Skeletal muscle satellite cell (primary cell): ENCODE results near the gene SIM1.

ENCODE experiments used
- H3K27me3 ChIP-seq: 2 replicates; pipeline ENCODE4 v1.7.0; 2013; ENCODE audit warnings: low read length; ENCODE audit not compliant: control insufficient read depth, insufficient read depth
- H3K36me3 ChIP-seq: 2 replicates; pipeline ENCODE4 v1.7.0; 2013; ENCODE audit warnings: mild to moderate bottlenecking, control low read depth, low read length; ENCODE audit not compliant: insufficient read depth
- H3K4me1 ChIP-seq: 2 replicates; pipeline ENCODE4 v1.7.0; 2013; ENCODE audit warnings: low read length; ENCODE audit not compliant: control insufficient read depth, insufficient read depth
- H3K4me2 ChIP-seq: 2 replicates; pipeline ENCODE4 v1.7.0; 2013; ENCODE audit warnings: mild to moderate bottlenecking, low read length
- H3K4me3 ChIP-seq: 2 replicates; pipeline ENCODE4 v1.7.0; 2013; ENCODE audit warnings: low read length
- H3K9ac ChIP-seq: 2 replicates; pipeline ENCODE4 v1.7.0; 2013; ENCODE audit warnings: mild to moderate bottlenecking, low read depth, low read length, moderate library complexity
- H3K9me3 ChIP-seq: replicated peaks from 2 replicates; pipeline ENCODE4 v1.7.0; 2013; ENCODE audit warnings: mild to moderate bottlenecking, control low read depth, low read length

Gene SIM1

DNA sequence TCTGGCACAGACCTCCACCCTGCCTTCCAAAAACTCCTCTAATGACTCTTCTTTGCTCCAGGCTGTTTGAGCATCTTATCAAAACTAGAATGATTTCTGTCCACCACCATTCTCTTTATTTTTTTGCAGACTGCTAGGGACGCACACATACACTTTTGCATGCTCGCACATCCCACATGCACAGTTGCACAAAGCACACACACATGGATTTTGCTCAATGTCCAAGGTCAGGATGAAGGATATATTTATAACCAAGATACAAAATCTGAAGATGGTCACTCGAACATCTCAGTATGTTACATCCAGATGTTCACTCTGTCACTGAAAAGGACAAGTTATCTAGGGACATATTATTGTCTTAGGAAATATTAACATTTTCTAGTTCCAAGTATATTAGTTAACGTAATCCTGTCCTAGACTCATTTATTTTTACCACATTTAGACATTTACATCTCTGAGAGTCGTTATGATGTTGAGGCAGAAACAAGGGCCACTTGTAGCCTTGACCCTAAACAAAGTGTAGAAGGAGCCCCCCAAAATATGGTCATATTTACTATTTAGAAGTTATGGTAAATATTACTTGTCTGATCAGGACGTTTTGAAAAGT lies 3.4 kb upstream of the SIM1 start:
- H3K36me3 ChIP-seq = no peaks in the 10 kb centered on the region
- no peak overlapping the region for H3K9ac ChIP-seq
- no peaks in the 10 kb centered on the region for H3K9me3 ChIP-seq
- H3K4me2 ChIP-seq = no peak overlapping the region
- H3K27me3 ChIP-seq = no peaks in the 10 kb centered on the region
- peaks cover 11% of the 10 kb centered on the region for H3K4me1 ChIP-seq
- H3K4me3 ChIP-seq = no peak overlapping the region

DNA sequence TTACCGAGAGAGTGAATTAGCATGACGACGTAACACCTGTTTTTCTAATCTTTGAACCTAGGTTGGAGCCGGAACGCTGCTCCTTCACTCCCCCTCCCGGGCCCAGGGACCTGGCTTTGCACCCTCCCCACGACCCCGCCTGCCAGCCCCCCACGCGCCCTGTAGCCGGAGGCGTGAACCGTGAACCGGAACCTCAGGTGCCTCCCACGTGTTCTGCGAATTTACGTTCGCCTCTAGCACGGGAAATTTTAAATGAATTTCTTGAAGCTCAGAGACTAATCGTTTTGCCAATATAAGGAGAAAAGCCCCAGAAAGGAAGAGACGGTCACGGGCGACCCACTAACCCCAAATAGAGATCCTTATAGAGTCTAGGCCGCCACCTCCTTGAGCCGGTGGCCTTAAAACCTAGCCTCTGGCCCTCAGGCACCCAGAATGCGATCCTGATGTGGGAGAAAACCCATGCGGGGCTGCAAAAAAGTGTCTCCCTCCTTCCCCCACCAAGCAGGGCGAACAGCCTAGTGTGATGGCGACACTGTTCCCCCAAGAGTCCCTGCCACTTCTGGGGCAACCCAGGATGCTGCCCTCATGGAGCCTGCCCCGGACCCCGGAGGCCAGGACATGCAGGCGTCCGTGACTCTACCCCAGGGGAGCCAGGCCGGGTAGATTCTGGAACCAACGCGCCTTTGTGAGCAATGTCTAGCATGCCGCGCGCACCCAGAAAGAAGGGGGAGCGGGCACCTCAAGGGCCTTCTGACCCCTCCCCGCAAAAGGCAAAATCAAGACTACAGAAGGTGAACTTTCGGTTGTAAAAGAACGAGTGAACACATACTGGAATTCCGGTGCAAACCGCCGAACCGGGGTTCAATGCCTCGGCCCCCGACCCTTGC lies 2.7 kb upstream of the SIM1 start:
- no peak overlapping the region for H3K4me3 ChIP-seq
- H3K4me2 ChIP-seq = no peak overlapping the region
- H3K9me3 ChIP-seq = no peaks in the 10 kb centered on the region
- no peak overlapping the region for H3K9ac ChIP-seq
- H3K36me3 ChIP-seq = no peaks in the 10 kb centered on the region
- peaks cover 5% of the 10 kb centered on the region for H3K4me1 ChIP-seq
- H3K27me3 ChIP-seq = no peaks in the 10 kb centered on the region

DNA sequence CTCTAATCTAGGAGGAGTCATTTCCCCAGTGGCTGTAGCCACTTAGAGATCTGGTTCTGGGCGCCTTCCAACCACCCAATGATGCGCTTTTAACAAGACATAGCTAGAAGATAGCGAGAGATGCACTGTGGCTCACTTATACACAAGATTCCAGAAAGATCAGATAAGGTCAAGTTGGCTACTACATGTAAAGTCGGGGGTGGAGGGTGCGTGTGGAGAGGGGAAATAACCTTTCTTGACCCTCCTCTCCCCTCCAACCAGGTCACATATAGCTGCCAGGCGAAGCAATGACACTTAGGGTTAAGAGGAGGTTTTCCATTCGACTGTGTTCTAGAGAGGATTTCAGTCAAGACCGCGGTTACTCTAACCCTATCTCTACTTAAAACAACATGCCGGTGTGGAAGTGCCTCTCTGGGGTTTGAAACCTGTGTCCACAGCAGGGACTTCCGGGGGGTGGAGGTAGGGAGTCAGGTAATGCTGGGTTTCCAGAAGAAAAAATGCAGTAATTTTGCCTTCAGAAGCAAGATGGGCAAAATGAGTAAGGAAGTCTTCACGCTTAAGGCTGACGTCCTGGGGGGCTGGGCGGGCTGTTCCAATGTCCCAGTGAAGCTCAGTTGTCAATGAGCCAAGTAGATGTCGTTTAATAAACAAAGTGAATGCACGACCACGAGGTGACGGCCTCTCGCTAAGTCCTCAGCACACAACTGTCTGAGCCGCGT lies 1.8 kb upstream of the SIM1 start:
- Histone ChIP-seq H3K4me1 (peaks cover 5% of the 10 kb centered on the region), H3K36me3 (no peaks in the 10 kb centered on the region), H3K9ac (peak overlapping the region; percentile 92), H3K9me3 (no peaks in the 10 kb centered on the region), H3K4me3 (no peak overlapping the region), H3K4me2 (peak overlapping the region; percentile 93), H3K27me3 (no peaks in the 10 kb centered on the region)

DNA sequence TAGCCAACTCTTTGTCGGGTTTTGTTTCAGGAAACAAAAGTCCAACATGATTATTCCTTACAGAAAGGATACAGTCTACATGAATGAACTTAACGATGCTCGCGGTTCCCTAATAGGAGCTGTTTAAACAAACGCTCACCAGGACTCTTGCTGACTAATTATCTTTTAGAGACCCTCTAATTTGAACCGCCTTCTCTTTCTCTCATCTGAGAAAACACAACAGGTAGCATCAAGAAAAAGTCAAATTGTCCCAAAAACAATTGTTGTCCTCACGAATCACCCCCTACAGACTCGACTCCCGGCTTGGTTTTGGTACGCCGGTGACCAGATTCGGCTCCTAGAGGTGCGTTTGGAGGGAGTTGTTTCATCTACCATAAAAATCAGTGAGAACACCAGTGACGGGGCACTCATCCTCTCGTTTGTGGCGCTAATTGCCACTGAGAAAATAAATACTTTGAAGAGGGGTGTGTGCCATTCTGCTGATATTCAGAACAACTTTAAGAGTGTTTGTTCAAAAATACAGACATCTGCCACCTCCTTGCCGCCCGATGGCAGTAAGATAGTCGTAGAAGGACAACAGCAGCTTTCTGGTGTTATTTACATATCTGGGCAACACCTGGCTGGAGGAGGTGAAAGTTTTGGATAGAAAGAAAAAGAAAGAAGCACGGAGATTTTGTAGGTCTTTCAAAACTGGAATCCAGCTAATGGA lies 1.1 kb upstream of the SIM1 start:
- Histone ChIP-seq H3K4me2 (peak overlapping the region; percentile 93), H3K4me3 (peak overlapping the region; percentile 80), H3K9ac (peak overlapping the region; percentile 92), H3K36me3 (no peaks in the 10 kb centered on the region), H3K9me3 (no peaks in the 10 kb centered on the region), H3K27me3 (no peaks in the 10 kb centered on the region), H3K4me1 (peaks cover 5% of the 10 kb centered on the region)

DNA sequence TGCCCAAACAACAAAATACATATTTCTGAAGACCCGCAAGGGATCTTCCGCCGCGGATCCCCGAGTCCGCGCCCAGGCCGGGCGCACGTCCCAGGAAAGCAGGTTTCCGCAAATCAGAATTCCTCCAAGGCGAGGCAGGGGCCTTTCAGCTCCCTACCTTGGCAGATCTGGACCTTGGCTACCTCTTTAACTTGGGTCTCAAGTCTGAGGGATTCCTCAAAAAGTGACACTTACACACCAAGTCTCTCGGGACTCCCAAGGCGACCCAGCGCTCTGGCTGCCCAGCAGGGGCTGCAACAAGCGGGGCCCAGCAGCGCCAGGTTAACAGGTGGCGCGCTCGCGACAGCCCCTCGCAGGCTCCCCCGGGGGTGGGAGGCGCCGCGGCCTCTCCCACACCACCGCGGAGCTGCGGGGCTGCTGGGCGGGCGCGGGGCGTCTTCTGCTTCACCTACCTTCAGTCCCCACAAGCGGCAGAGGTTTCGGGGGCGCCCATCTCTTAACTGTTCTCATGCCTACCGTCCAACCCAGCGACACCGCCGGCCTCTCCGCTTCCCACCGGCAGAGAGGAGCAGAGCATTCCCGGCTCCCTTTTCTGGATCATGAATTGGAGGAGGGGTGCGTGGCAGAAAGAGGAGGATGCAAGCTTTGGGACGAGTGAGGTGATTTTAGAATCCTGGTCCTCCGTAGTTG lies 414 bp downstream of the SIM1 start:
- no peaks in the 10 kb centered on the region for H3K9me3 ChIP-seq
- H3K9ac ChIP-seq = peak overlapping the region; percentile 92
- H3K4me2 ChIP-seq = peak overlapping the region; percentile 93
- peak overlapping the region; percentile 80 for H3K4me3 ChIP-seq
- H3K27me3 ChIP-seq = no peaks in the 10 kb centered on the region
- H3K4me1 ChIP-seq = peaks cover 13% of the 10 kb centered on the region
- H3K36me3 ChIP-seq = no peaks in the 10 kb centered on the region

DNA sequence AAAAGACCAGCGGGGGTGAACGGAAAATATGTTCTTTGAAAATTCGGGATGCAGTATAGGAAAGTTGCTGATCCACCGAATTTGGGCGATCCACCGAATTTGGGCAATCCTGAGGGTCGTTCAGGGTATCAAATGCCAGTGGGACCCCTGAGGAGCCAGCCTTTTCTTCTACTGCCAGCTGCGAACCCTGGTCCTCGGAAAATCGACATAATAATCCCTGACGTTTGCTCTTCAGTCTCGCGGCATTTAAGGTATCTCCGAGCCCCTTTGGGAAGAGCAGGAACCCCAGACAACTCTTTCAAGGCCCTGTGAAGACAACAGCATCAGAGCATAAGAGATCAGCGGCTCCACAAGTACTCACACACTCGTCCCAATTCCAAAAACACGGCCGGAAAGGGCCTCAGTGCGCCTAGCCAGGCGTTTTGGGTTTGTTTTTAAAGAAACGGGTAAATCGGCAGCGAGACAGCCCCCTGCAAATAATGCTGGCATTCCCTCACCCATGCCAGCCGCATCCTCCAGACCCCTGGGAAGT lies 1.0 kb downstream of the SIM1 start:
- Histone ChIP-seq H3K27me3 (no peaks in the 10 kb centered on the region), H3K4me1 (peaks cover 18% of the 10 kb centered on the region), H3K9ac (peak overlapping the region; percentile 92), H3K36me3 (no peaks in the 10 kb centered on the region), H3K4me2 (peak overlapping the region; percentile 93), H3K9me3 (no peaks in the 10 kb centered on the region), H3K4me3 (peak overlapping the region; percentile 80)

DNA sequence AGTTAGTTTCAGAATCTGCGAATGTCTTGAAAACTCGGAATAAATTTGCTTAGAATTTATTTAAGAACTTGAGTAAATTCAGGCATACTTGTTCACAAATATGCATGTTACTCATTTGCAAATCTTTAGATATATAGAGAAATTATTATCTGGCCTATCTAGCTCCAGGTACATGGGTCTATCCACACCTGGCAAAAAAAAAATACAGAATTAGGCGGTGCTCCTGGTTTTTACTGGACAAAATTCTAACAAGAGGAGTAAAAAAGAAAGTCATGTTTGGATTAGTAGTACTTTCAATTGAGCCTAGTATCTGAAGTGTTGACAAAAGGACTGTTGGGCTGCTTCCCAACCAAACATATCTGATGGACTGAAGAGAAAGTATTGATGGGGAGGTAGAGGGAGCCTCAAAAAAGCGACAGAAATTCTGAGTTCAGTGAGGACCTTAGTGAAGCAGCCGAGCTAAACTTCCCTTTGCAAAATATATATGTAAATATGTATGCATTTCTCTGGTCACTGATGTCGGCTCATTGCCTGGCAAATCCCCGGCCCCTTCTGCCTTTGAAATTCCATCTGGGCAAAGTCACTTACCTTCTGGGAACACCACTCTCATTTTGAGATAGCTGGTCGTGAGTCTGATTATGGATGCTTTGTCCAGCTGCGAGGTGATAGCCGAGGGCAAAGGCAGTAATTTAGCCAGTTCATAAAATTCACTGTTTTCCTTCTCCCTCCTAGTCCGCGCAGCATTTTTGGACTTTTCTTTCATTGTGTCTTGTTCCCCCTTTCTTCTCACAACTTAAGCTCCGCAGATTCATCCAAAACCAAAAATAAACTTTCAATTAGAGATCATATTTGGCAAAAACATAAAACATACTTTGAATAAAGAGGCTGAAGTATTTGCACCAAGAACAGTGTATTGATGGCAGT lies 1.8 kb downstream of the SIM1 start:
- Histone ChIP-seq H3K36me3 (no peaks in the 10 kb centered on the region), H3K27me3 (no peaks in the 10 kb centered on the region), H3K4me3 (peak overlapping the region; percentile 80), H3K4me1 (peaks cover 26% of the 10 kb centered on the region), H3K9me3 (no peaks in the 10 kb centered on the region), H3K9ac (peak overlapping the region; percentile 92), H3K4me2 (peak overlapping the region; percentile 93)

DNA sequence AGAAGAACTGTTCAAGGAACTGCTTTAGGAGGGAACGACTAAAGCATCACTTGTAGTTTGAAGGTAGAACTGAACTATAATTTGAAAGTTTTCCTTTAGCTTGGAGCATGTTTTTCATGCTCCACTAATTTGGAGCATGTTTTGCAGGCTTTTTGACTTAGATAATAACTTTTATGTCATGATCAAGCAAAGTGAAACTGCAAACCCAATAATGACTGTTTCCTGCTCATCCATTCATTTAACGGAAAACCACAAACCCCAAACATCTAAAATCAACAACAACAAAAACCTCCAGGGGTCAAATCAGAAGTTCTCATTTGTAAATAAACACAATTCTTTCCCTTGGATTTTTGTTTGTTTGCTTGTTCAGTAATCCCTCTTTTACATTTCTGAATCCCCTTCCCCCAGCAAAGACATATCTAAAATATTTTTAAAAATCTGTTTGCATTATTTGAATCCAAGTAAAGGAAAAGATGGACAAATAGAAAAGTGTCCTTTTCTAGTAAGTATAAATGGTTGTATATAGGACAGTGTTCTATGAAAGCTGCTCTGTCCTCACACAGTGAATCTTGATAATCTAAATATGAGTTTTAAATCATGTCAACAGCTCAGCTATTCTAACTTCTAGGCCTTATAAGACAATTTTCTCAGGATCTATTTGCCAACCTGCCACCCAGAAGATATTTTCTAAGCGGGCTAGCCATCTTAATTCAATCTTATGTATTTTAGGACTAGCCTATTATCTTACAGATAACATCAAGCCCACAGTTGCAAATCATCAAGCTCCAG lies 2.6 kb downstream of the SIM1 start:
- Histone ChIP-seq H3K4me3 (peak overlapping the region; percentile 80), H3K9ac (peak overlapping the region; percentile 92), H3K4me1 (peaks cover 28% of the 10 kb centered on the region), H3K36me3 (no peaks in the 10 kb centered on the region), H3K27me3 (no peaks in the 10 kb centered on the region), H3K9me3 (no peaks in the 10 kb centered on the region), H3K4me2 (peak overlapping the region; percentile 93)

DNA sequence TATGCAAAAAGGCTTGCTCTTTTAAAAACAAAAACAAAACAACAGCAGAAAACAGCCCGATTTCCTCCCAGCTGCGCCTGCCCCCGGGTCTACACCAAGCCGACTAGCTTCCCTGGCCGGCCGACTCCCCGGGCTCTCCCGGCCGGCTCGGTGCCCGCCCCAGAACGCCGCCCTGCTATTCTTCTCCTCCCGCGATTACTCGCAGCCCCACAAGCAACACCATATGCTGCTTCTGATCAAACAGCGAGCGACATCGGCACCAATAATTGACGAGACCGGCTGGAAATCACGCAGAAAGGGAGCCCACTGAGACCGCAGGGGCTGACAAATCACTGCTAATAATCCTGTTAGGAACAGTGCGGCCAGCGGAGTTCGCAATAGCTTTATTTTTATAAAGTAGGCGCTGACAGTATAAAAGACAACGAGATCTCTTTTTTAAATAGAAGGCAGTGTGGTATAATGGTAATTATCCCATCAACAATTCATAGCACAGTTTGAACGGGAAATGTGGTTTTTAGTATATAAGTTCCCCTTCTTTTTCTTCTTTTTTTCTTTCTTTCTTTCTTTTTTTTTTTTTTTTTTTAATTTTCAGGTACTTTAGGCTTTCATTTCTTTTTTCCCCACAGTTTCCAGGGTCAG lies 3.3 kb downstream of the SIM1 start:
- Histone ChIP-seq H3K4me2 (peak overlapping the region; percentile 93), H3K9ac (peak overlapping the region; percentile 92), H3K27me3 (no peaks in the 10 kb centered on the region), H3K9me3 (no peaks in the 10 kb centered on the region), H3K36me3 (no peaks in the 10 kb centered on the region), H3K4me1 (peaks cover 27% of the 10 kb centered on the region), H3K4me3 (peak overlapping the region; percentile 80)
